Prostate gland (tissue), 2 donors: ENCODE results near the gene S100Z.

Source experiments
- POLR2A ChIP-seq: fragments of 450-650 bp; IDR thresholded peaks from one replicate; pipeline ENCODE4 v1.6.1; 2016; ENCODE audit warnings: antibody characterized with exemption, mild to moderate bottlenecking
- TF ChIP-seq, protein P1 (sequence below), 4 experiments: fragments of 200-600 bp in 2 of 4; fragments of 450-650 bp in 2 of 4; sonication (generic) in 2 of 4; IDR thresholded peaks; 1 replicate in 3 of 4; 2 replicates in 1 of 4; pipeline ENCODE4 v1.5.1; 2016 to 2019; ENCODE audit warnings: antibody characterized with exemption in 4 of 4, mild to moderate bottlenecking in 2 of 4, moderate library complexity in 2 of 4

DNA sequence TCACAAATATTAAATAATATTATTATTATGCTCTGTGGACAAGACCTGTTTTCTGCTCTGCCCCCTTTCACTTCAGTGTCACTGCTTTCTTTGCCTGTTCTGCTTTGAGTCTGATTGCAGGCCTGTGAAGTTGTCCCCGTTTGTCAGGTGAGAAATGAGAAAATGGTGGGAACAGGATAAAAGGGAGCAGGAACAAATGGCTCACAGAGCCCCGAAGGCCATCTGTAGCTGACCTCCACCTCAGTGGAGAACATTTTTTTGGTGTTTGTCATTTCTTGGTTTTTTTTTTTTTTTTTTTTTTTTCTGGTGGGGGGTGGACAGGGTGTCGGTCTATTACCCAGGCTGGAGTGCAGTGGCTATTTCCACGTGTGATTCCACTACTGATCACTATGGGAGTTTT lies 13.2 kb upstream of the S100Z start:
- TF ChIP-seq, protein P1, sequence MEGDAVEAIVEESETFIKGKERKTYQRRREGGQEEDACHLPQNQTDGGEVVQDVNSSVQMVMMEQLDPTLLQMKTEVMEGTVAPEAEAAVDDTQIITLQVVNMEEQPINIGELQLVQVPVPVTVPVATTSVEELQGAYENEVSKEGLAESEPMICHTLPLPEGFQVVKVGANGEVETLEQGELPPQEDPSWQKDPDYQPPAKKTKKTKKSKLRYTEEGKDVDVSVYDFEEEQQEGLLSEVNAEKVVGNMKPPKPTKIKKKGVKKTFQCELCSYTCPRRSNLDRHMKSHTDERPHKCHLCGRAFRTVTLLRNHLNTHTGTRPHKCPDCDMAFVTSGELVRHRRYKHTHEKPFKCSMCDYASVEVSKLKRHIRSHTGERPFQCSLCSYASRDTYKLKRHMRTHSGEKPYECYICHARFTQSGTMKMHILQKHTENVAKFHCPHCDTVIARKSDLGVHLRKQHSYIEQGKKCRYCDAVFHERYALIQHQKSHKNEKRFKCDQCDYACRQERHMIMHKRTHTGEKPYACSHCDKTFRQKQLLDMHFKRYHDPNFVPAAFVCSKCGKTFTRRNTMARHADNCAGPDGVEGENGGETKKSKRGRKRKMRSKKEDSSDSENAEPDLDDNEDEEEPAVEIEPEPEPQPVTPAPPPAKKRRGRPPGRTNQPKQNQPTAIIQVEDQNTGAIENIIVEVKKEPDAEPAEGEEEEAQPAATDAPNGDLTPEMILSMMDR (IDR thresholded peaks at IDR 0.05): no peak
- no peak for TF ChIP-seq POLR2A
